Liver (tissue), 9 donors: ENCODE results near the gene SFT2D2. TPM values are rescaled to one million over a fixed set of nuclear protein-coding genes. Genes with fewer than 3 reads are reported as not detected.

Experiments
- DNase-seq: peaks from one replicate; pipeline ENCODE4 v3.0.0-alpha.2; 2017; ENCODE audit warnings: low spot score
- H3K27ac ChIP-seq, 2 donors: one replicate each; pipeline ENCODE4 v1.7.0; 2013; ENCODE audit warnings: inconsistent platforms in 2 of 2, low read length in 2 of 2, control low read depth in 1 of 2, low read depth in 1 of 2, mild to moderate bottlenecking in 1 of 2
- H3K27me3 ChIP-seq, 4 donors: one replicate each; pipeline versions ENCODE4 v1.6.1 to v1.7.0; 2013; ENCODE audit warnings: low read length in 3 of 4, inconsistent platforms in 1 of 4, mild to moderate bottlenecking in 1 of 4, moderate library complexity in 1 of 4; ENCODE audit not compliant: control insufficient read depth in 4 of 4, insufficient read depth in 4 of 4
- H3K36me3 ChIP-seq, 4 donors: one replicate each; pipeline versions ENCODE4 v1.6.1 to v1.7.0; 2013; ENCODE audit warnings: low read length in 3 of 4, mild to moderate bottlenecking in 3 of 4, low read depth in 1 of 4, moderate library complexity in 1 of 4; ENCODE audit not compliant: control insufficient read depth in 4 of 4, insufficient read depth in 3 of 4
- H3K4me1 ChIP-seq, 4 donors: one replicate each; pipeline versions ENCODE4 v1.6.1 to v1.7.0; 2013; ENCODE audit warnings: low read length in 3 of 4, mild to moderate bottlenecking in 3 of 4, moderate library complexity in 1 of 4; ENCODE audit not compliant: control insufficient read depth in 4 of 4, insufficient read depth in 4 of 4
- H3K4me3 ChIP-seq, 3 donors: one replicate each; pipeline versions ENCODE4 v1.6.1 to v1.7.0; 2013; ENCODE audit warnings: low read length in 3 of 3, control low read depth in 1 of 3, low read depth in 1 of 3, mild to moderate bottlenecking in 1 of 3
- H3K9ac ChIP-seq, 2 donors: one replicate each; pipeline ENCODE4 v1.7.0; 2013; ENCODE audit warnings: low read length in 2 of 2, mild to moderate bottlenecking in 2 of 2, moderate library complexity in 2 of 2, control low read depth in 1 of 2, low read depth in 1 of 2
- H3K9me3 ChIP-seq, 4 donors: one replicate each; pipeline versions ENCODE4 v1.6.1 to v1.7.0; 2013; ENCODE audit warnings: low read length in 3 of 4; ENCODE audit not compliant: control insufficient read depth in 4 of 4
- EGR1 ChIP-seq, 2 donors: IDR thresholded peaks; 2 replicates each; pipeline ENCODE4 v1.6.1; 2016 to 2018; ENCODE audit warnings: antibody characterized with exemption in 2 of 2, low read depth in 2 of 2
- FOXA1 ChIP-seq: IDR thresholded peaks from 2 replicates; pipeline ENCODE4 v1.6.1; 2016; ENCODE audit warnings: antibody characterized with exemption
- FOXA2 ChIP-seq: IDR thresholded peaks from 2 replicates; pipeline ENCODE4 v1.6.1; 2016; ENCODE audit warnings: antibody characterized with exemption
- GABPA ChIP-seq, 2 donors: IDR thresholded peaks in 1 of 2; conservative IDR thresholded peaks in 1 of 2; 2 replicates each; pipeline ENCODE4 v1.6.1; 2016; ENCODE audit warnings: antibody characterized with exemption in 2 of 2, mild to moderate bottlenecking in 1 of 2, moderate library complexity in 1 of 2
- HNF4A ChIP-seq, 2 donors: conservative IDR thresholded peaks; 2 replicates each; pipeline ENCODE4 v1.6.1; 2016; ENCODE audit warnings: antibody characterized with exemption in 2 of 2, mild to moderate bottlenecking in 2 of 2
- HNF4G ChIP-seq: IDR thresholded peaks from 2 replicates; pipeline ENCODE4 v1.6.1; 2016; ENCODE audit warnings: antibody characterized with exemption
- RXRA ChIP-seq, 2 donors: IDR thresholded peaks; 2 replicates each; pipeline ENCODE4 v1.6.1; 2017 to 2018; ENCODE audit warnings: antibody characterized with exemption in 2 of 2, mild to moderate bottlenecking in 1 of 2
- SP1 ChIP-seq: IDR thresholded peaks from 2 replicates; pipeline ENCODE4 v1.6.1; 2018; ENCODE audit warnings: antibody characterized with exemption, mild to moderate bottlenecking
- YY1 ChIP-seq: IDR thresholded peaks from 2 replicates; pipeline ENCODE4 v1.6.1; 2016; ENCODE audit warnings: antibody characterized with exemption, mild to moderate bottlenecking
- WGBS: extraction: QIAGEN DNeasy Blood & Tissue Kit; methylation state at CpG from one replicate; pipeline ENCODE4 v1.1.7; 2013; 5-methylcytosine and 5-hydroxymethylcytosine counted together
- polyA plus RNA-seq, 2 donors: library from polyadenylated mRNA; stranded (reverse) in 1 of 2; unstranded in 1 of 2; fragments of 200-250 nt in 1 of 2; fragments of >200 nt in 1 of 2; fragmentation: Nextera tagmentation in 1 of 2; extraction: Ambion mirVana in 1 of 2; gene quantifications; one replicate each; pipeline versions ENCODE4 v1.2.1 to v1.2.3, GENCODE V29; 2013 to 2015
- total RNA-seq, 2 donors: library from RNA; depleted of rRNA; stranded (reverse); fragments of >200 nt; gene quantifications; one replicate each; pipeline ENCODE4 v1.2.3, GENCODE V29; 2014
- TF ChIP-seq, protein P1 (sequence below): fragments of 150-350 bp; IDR thresholded peaks from 2 replicates; pipeline ENCODE4 v1.5.1; 2017; ENCODE audit warnings: improper control_type of control experiment, low read depth, low read length; ENCODE audit not compliant: missing input control
- TF ChIP-seq, protein P2 (sequence below): IDR thresholded peaks from 2 replicates; pipeline ENCODE4 v1.6.1; 2016; ENCODE audit warnings: antibody characterized with exemption, mild to moderate bottlenecking
- donor health status: healthy.
- donor health status: healthy.
- donor health status: healthy.
- donor health status: healthy.
- donor health status: healthy.

SFT2D2 gene
- total and polyA plus RNA-seq, 4 donors, result 3.8 to 34.6 (median 25.4) TPM

DNA sequence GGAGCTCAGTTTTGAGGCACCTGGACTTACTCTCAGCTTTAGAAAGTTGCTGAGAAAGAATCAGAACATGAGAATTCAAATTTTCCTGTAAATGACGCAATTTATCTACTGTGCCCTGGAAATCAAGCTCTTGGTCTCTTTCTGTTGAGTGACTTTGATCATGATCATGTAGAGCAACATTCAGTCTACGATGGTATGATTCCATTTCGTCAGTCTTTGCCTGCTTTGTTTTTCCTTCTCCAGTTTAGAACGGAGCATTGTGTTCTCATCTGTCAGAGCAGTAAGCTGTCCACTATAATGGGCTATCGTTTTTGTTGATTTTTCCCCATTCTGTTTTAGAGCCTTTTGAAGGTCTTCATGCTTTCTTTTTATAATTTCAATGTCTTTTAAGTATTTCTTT is 20.7 kb downstream of the SFT2D2 start:
- Histone ChIP-seq H3K4me1 (peaks cover 3 to 9% (median 6%) of the 10 kb centered on the region in 4 donors), H3K9ac (no peak overlapping the region), H3K36me3 (peaks cover 7 to 43% (median 32%) of the 10 kb centered on the region in 4 donors), H3K27me3 (no peaks in the 10 kb centered on the region), H3K9me3 (no peaks in the 10 kb centered on the region), H3K27ac (no peak overlapping the region), H3K4me3 (no peak overlapping the region)
- WGBS, result 92% methylated on average over 5 of the region's 5 CpGs
- no peak for DNase-seq
- TF ChIP-seq, protein P1, sequence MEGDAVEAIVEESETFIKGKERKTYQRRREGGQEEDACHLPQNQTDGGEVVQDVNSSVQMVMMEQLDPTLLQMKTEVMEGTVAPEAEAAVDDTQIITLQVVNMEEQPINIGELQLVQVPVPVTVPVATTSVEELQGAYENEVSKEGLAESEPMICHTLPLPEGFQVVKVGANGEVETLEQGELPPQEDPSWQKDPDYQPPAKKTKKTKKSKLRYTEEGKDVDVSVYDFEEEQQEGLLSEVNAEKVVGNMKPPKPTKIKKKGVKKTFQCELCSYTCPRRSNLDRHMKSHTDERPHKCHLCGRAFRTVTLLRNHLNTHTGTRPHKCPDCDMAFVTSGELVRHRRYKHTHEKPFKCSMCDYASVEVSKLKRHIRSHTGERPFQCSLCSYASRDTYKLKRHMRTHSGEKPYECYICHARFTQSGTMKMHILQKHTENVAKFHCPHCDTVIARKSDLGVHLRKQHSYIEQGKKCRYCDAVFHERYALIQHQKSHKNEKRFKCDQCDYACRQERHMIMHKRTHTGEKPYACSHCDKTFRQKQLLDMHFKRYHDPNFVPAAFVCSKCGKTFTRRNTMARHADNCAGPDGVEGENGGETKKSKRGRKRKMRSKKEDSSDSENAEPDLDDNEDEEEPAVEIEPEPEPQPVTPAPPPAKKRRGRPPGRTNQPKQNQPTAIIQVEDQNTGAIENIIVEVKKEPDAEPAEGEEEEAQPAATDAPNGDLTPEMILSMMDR, result no peak
- no peak for TF ChIP-seq FOXA1
- no peak for TF ChIP-seq SP1
- TF ChIP-seq FOXA2, result no peak
- TF ChIP-seq YY1, result no peak
- TF ChIP-seq EGR1 (IDR thresholded peaks at IDR 0.05; ENCODE audit: low read depth in 2 of 2), result no peak
- TF ChIP-seq, protein P2, sequence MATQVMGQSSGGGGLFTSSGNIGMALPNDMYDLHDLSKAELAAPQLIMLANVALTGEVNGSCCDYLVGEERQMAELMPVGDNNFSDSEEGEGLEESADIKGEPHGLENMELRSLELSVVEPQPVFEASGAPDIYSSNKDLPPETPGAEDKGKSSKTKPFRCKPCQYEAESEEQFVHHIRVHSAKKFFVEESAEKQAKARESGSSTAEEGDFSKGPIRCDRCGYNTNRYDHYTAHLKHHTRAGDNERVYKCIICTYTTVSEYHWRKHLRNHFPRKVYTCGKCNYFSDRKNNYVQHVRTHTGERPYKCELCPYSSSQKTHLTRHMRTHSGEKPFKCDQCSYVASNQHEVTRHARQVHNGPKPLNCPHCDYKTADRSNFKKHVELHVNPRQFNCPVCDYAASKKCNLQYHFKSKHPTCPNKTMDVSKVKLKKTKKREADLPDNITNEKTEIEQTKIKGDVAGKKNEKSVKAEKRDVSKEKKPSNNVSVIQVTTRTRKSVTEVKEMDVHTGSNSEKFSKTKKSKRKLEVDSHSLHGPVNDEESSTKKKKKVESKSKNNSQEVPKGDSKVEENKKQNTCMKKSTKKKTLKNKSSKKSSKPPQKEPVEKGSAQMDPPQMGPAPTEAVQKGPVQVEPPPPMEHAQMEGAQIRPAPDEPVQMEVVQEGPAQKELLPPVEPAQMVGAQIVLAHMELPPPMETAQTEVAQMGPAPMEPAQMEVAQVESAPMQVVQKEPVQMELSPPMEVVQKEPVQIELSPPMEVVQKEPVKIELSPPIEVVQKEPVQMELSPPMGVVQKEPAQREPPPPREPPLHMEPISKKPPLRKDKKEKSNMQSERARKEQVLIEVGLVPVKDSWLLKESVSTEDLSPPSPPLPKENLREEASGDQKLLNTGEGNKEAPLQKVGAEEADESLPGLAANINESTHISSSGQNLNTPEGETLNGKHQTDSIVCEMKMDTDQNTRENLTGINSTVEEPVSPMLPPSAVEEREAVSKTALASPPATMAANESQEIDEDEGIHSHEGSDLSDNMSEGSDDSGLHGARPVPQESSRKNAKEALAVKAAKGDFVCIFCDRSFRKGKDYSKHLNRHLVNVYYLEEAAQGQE, result no peak

DNA sequence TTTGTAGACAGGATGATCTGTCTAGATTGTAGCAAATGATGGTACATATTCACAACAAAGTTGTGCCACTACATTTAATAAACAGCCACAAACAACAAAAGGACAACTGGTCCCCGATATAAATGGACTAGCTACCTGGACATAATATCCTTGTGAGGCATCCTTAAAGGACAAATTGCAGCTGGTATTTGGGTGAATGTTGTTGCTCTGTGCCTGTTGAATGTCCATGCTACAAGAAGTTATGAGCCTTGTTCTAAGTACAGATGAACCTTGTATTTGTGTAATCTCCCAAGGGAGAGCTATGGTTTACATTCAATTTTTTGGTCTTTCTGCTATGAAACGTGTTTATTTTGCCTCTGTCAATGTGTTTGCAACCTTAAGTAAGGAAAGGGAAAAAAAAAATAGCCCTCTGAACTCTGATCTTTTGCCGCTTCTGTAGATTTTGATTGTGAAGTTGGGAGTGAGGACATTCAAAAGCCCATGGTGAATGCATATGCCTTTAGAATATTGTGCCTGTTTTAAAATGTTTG is 26.5 kb downstream of the SFT2D2 start:
- TF ChIP-seq RXRA (IDR thresholded peaks at IDR 0.05) (no peak), EGR1 (IDR thresholded peaks at IDR 0.05; ENCODE audit: low read depth in 2 of 2) (no peak), HNF4G (no peak), HNF4A (conservative IDR thresholded peaks at IDR 0.05) (peak in 1 of 2 donors; percentile 30), GABPA (IDR thresholded peaks at IDR 0.05 in 1 of 2, conservative IDR thresholded peaks at IDR 0.05 in 1 of 2) (no peak)
- TF ChIP-seq, protein P1, result no peak
- no peak for DNase-seq
- H3K9me3 ChIP-seq, result peaks cover 0 to 7% (median 3%) of the 10 kb centered on the region in 4 donors
- H3K9ac ChIP-seq, result no peak overlapping the region
- 46% methylated on average over 3 of the region's 3 CpGs for WGBS
- no peak overlapping the region for H3K27ac ChIP-seq
- H3K4me3 ChIP-seq, result no peak overlapping the region
- H3K4me1 ChIP-seq, result peaks cover 0 to 6% (median 3%) of the 10 kb centered on the region in 4 donors
- no peaks in the 10 kb centered on the region for H3K27me3 ChIP-seq
- H3K36me3 ChIP-seq, result peaks cover 2 to 19% (median 10%) of the 10 kb centered on the region in 4 donors
